GM19023 (cell line): ENCODE data around the gene RANBP17.
"Not testable (repeated sequence)": the region's sequence is repeated elsewhere in the genome, so short reads cannot be mapped to it uniquely, and the experiment has no call there.

ENCODE experiments used
- ATAC-seq: cut with Tn5 transposase; IDR thresholded peaks from one replicate; pipeline ENCODE4 v1.9.1; 2021; ENCODE audit warnings: mild to moderate bottlenecking, moderate library complexity; ENCODE audit not compliant: unreplicated experiment

Gene RANBP17

DNA sequence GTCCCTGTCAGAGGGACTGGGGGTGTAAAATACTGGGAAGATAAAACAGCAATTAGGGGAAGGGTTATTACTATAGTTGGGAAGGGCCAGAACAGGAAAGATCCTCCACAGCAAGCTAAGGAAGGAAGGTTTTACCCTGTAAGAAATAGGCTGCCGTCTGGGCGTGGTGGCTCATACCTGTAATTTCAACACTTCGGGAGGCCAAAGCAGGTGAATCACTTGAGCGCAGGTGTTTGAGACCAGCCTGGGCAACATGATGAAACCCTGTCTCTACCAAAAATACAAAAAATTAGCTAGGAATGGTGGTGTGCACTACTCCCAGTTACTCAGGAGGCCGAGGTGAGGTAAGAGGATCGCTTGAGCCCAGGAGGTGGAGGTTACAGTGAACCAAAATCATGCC lies 282.1 kb downstream of the RANBP17 start:
- no peak for ATAC-seq

GRCh38 chr5:171149333-171149732 lies 287.5 kb downstream of the RANBP17 start:
- ATAC-seq: no peak

DNA sequence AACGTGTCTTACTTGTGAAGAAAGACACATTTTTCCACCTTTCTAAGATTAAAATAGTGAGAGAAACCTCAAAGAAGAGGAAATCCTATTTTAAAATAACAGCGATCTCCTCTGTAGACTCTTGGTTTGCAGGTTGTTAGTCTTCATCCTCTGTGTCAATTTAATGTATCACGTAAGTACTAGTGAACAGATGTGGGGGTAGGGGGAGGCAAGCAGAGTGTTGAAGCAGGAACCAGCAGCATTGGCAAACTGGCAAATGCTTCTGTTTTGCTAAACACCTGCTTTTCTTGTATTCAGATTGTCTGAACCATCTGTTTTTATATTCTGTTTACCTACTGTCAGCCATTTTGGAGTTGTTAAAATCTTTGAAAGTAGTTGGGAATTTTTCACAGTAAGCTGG lies 288.0 kb downstream of the RANBP17 start:
- no peak for ATAC-seq

GRCh38 chr5:171152382-171152781 lies 290.6 kb downstream of the RANBP17 start:
- ATAC-seq: no peak

- no peak for ATAC-seq
Observed at GRCh38 chr5:171155621-171156020, 293.8 kb downstream of the RANBP17 start.

- no peak for ATAC-seq
Observed at GRCh38 chr5:171157276-171157675, 295.5 kb downstream of the RANBP17 start.

DNA sequence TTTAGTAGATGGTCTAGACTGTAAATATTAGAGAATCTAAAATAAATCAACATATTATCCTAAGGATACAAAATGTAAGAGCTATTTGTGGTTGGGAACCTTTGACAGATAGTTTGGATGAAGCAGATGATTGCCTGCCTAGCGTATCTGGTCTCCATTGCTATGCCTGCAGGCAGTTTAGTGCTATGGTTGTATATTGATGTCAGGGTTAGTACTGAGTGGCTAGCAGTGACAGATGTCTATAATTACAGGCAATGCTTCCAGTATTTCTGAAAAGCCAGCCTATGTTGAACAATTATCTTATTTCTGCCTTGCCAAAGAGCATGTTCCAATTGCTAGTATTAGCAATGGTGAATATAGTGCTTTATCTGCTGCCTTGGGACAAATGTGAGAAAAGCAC lies 296.0 kb downstream of the RANBP17 start:
- no peak for ATAC-seq

DNA sequence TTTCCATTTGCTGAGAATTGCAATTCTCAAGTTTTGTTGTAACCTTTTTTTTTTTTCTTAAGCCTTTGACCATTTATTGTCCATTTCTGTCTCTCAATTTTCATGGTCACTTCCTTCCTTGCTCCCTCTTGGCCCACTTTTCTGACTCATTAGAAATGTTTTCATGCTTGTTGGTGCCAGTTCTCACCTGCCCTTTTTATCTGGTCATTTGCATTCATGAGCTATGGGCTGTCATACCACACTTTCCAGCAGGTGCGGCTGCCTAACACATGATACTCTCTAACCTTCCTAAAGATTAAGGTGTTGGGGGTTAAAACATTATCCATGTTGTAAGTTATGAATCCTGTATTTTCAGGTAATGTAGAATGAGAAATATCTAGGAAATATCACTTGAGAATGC lies 296.8 kb downstream of the RANBP17 start:
- no peak for ATAC-seq

DNA sequence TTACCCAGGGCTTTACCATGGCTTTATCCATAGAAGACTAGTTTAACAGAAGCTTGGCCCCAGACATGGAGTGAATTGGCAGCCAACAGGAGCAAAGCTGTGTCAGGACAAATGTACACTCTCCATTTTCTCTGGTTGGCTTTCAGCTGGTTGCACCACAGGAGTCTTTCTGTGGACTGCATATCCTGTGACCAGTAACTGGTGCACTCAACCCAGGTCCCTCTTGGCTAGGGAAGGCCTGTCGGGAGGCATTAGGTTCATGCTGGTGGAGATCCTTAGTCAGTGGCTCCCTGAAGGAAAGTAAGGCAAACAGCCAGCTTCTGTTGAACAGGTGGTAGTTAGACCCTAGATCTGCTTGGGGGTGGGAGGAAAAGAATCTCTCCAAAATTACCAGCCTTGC lies 300.3 kb downstream of the RANBP17 start:
- no peak for ATAC-seq

- no peak for ATAC-seq
Observed at GRCh38 chr5:171162596-171162995, 300.8 kb downstream of the RANBP17 start.

DNA sequence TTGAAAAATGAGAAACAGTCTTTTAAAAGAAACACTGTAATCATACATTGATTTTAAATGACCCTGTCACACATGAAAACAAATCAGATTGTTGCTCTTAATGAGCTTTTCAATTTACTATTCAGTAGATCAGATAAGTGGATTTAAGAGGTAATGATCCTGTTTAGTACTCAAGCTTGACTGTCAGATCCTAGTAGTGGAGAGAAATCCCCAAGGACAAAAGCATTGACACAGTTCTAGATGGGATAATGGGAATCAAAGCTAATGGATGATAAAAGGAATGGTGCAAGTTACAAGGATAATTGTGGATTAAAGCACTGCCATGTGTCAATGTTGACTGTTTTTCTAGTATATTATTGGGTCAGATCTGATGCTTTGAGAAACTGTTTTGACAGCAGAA lies 304.9 kb downstream of the RANBP17 start:
- no peak for ATAC-seq

GRCh38 chr5:171168171-171168570 lies 306.4 kb downstream of the RANBP17 start:
- ATAC-seq: no peak

DNA sequence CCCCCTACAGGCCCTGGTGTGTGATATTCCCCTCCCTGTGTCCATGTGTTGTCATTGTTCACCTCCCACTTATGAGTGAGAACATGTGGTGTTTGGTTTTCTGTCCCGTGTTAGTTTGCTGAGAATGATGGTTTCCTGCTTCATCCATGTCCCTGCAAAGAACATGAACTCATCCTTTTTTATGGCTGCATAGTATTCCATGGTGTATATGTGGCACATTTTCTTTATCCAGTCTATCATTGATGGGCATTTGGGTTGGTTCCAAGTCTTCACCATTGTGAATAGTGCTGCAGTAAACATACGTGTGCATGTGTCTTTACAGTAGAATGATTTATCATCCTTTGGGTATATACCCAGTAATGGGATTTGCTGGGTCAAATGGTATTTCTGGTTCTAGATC lies 313.1 kb downstream of the RANBP17 start:
- ATAC-seq: not testable (repeated sequence)

GRCh38 chr5:171175746-171176145 lies 313.9 kb downstream of the RANBP17 start:
- no peak for ATAC-seq

GRCh38 chr5:171178190-171178589 lies 316.4 kb downstream of the RANBP17 start:
- ATAC-seq: not testable (repeated sequence)

DNA sequence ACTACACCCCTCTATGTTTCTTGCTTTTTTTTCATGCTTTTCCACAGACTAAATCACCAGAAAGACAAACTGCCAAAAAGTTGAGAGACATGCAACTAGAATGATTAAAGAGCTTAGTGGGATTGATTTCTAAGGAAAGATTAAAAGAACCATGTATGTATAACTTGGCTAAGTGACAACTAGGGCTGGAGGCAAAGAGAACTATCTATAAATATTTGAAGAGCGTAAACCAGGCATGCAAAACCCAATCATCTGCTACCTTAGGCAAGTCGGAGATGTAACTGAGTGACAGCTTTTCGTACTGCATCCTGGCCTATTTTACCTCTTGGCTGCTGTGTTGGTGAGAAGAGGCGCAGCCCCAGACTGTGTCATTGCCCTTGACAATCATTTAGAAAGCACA lies 326.2 kb downstream of the RANBP17 start:
- ATAC-seq: no peak

- ATAC-seq: no peak
Observed at GRCh38 chr5:171189442-171189841, 327.6 kb downstream of the RANBP17 start.

DNA sequence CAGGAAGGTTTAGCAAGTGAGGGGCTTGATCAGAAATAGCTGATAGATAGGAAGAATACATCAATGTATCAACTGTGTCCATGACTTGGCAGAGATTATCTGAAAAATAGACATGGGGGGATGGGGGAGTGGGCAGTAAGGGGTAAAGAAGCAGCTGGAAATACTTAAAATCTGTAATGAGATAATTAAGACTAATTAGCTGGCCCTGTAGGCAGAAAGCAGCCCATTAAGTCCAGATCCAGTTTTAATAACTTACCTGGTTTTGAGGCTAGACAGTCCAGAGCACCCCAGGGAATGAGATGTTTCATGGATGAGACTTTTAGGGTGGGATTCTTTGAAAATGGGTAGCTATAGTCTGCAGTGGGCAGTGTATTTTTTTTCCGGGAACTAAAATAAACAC lies 330.3 kb downstream of the RANBP17 start:
- ATAC-seq: no peak

DNA sequence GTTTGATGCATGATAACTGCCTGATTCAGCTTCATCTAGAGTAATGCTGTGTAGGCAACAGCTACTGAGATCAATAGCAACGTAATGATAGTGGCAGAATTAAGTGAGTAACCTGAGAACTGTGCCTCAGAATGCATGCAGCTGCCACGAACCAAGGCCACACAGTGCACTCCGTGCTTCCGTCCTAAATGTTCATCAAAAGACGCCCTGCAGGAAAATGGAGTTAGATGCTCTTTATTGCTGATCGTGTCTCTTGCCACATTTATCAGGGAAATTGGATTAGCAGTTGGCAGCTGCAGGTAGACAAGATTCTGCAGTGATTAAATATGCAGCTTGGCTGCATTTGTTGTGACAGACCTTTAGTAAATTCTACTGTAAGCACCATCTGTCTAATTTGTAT lies 339.5 kb downstream of the RANBP17 start:
- ATAC-seq: no peak

GRCh38 chr5:171205375-171205774 lies 343.6 kb downstream of the RANBP17 start:
- ATAC-seq: no peak

- no peak for ATAC-seq
Observed at GRCh38 chr5:171207256-171207847, 345.5 kb downstream of the RANBP17 start.

DNA sequence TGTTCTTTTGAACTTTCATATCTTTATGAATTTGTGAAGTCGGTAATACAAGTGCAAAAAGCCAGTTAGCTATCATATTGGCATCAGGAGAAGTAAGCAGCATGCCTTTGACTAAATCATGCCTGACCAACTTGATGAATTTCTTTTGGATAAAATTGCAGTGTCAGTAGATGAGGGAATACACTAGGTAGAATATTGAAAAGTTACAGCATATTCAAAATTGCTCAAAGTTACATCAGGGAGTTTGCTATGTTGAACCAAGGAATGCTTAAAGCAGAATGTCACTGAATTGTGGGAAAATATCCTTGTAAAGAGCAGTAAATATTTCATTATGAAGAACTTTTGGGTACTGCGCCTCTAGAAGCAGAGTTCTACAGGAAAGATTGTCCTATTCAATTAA lies 360.1 kb downstream of the RANBP17 start:
- ATAC-seq: no peak

DNA sequence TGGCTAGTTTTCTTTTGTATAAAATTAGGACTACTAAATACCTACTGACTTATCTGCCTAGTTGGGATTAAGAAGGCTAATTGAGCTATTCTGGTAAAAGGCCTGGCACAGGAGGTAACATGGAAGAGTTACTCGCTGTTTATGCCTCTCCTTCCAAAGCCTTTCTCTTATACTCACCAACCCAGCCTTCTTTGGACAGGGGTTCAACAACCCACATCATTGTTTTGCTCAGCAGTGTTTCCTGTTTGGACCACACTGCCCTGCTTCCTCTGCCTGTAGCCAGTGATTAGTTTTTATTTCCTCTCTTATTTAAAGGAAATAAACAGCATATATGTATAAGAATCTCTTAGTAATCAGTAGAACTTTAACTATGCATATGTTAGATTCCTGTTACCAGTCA lies 362.1 kb downstream of the RANBP17 start:
- no peak for ATAC-seq
